Dendritic cell treated with granulocyte-macrophage colony-stimulating factor and Interleukin-4, amounts not matched to agents 40 ng/mL and 50 ng/mL, for 4 days (primary cell): ENCODE measurements around the gene SEMA6D.

Experiments used
- H3K27ac Mint-ChIP-seq: one replicate; pipeline ENCODE4 v1.8.0; 2022; ENCODE audit warnings: mild to moderate bottlenecking, mixed read lengths
- H3K27me3 Mint-ChIP-seq: one replicate; pipeline ENCODE4 v1.8.0; 2022; ENCODE audit warnings: mild to moderate bottlenecking, mixed read lengths
- H3K36me3 Mint-ChIP-seq: one replicate; pipeline ENCODE4 v1.8.0; 2022; ENCODE audit warnings: low read depth, mixed read lengths
- H3K4me1 Mint-ChIP-seq: one replicate; pipeline ENCODE4 v1.8.0; 2022; ENCODE audit warnings: low read depth, mixed read lengths
- H3K4me3 Mint-ChIP-seq: one replicate; pipeline ENCODE4 v1.8.0; 2022; ENCODE audit warnings: mild to moderate bottlenecking, moderate library complexity, mixed read lengths
- H3K9me3 Mint-ChIP-seq: one replicate; pipeline ENCODE4 v1.8.0; 2022; ENCODE audit warnings: mixed read lengths
- intact Hi-C: fragments of 100-400 bp; cut with micrococcal nuclease; formaldehyde crosslinking; loops from one replicate; pipeline ENCODE4 v1.15.0; 2022

The SEMA6D gene

DNA sequence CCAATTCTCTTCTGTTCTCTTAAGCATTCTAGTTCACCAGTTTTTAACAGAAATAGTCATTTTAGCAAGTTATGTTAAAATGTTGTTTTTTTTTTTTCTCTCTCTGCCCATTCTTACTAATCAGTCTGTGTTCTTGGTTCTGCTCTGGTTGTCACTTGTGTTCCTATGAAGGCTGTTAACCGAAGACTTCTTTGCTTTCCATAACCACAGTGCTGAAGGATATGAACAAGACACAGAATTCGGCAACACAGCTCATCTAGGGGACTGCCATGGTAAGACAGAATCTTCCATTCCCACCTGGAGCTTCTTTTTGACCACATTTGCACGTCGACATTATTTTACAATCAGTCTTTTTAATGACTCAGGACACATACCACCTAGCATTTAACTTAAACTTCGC is 49.1 kb downstream of the SEMA6D start:
- intact Hi-C loops: no loop called here
- Mint-ChIP-seq H3K27ac (no peak overlapping the region), H3K4me3 (no peak overlapping the region), H3K4me1 (no peaks in the 10 kb centered on the region), H3K9me3 (peaks cover 9% of the 10 kb centered on the region), H3K36me3 (no peaks in the 10 kb centered on the region), H3K27me3 (no peaks in the 10 kb centered on the region)

- intact Hi-C loops: no loop called here
- H3K27me3 Mint-ChIP-seq: no peaks in the 10 kb centered on the region
Measured at GRCh38 chr15:47767035-47767434, 49.7 kb downstream of the SEMA6D start.

DNA sequence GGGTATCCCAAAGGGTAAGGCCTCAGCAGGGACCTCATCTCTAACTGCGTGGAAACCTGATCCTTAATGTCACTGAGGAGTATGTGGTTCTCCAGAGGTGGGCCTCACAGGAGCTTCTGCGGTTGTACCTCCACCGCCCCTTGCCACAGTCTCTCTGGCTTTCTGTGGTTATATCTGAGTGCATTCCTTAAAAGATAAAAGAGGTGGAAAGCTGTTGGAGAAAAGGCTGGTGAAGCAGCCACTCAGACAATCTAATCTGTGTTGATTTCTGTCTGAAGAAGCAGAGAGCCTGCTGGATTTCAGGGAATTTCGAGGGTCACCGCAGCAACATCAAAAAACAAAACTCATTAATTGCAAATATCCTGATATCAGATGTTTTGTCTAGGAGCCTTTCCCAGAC is 51.4 kb downstream of the SEMA6D start:
- Mint-ChIP-seq H3K9me3 (peaks cover 9% of the 10 kb centered on the region), H3K27ac (no peak overlapping the region), H3K36me3 (no peaks in the 10 kb centered on the region), H3K27me3 (no peaks in the 10 kb centered on the region), H3K4me3 (no peak overlapping the region), H3K4me1 (no peaks in the 10 kb centered on the region)
- intact Hi-C loops: no loop called here

More at GRCh38 chr15:47767035-47767434, 49.7 kb downstream of the SEMA6D start:
- Mint-ChIP-seq H3K36me3 (no peaks in the 10 kb centered on the region), H3K4me3 (no peak overlapping the region), H3K27ac (no peak overlapping the region), H3K4me1 (no peaks in the 10 kb centered on the region), H3K9me3 (peaks cover 9% of the 10 kb centered on the region)

- intact Hi-C loops: no loop called here
- H3K36me3 Mint-ChIP-seq: no peaks in the 10 kb centered on the region
- H3K27me3 Mint-ChIP-seq: no peaks in the 10 kb centered on the region
- no peak overlapping the region for H3K27ac Mint-ChIP-seq
- peaks cover 9% of the 10 kb centered on the region for H3K9me3 Mint-ChIP-seq
- H3K4me1 Mint-ChIP-seq: no peaks in the 10 kb centered on the region
- no peak overlapping the region for H3K4me3 Mint-ChIP-seq
Measured at GRCh38 chr15:47769166-47769565, 51.9 kb downstream of the SEMA6D start.

DNA sequence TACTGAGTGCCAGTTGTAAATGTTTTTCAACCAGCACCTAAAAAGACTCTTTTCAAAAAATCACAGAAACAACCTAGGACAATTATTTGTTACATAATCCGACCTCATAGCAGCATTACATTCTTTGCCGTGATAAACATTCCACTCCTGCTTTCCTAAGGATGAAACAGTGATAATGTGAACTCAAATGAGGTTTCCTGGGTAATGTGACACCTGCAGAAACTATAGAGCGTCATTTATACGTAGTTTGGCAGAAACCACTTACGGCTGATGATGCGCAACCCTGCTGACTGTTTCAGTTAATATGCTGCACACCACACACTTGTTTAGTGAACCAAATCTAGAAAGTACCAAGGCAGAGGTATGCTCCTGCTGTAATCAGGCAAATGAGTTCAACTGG is 55.8 kb downstream of the SEMA6D start:
- Mint-ChIP-seq H3K4me1 (no peaks in the 10 kb centered on the region), H3K27ac (no peak overlapping the region), H3K27me3 (no peaks in the 10 kb centered on the region), H3K4me3 (no peak overlapping the region), H3K9me3 (peaks cover 9% of the 10 kb centered on the region), H3K36me3 (no peaks in the 10 kb centered on the region)
- intact Hi-C loops: no loop called here

GRCh38 chr15:47778263-47778770 is 61.0 kb downstream of the SEMA6D start:
- intact Hi-C loops: no loop called here
- no peaks in the 10 kb centered on the region for H3K36me3 Mint-ChIP-seq
- H3K9me3 Mint-ChIP-seq: no peaks in the 10 kb centered on the region
- no peaks in the 10 kb centered on the region for H3K27me3 Mint-ChIP-seq
- no peak overlapping the region for H3K4me3 Mint-ChIP-seq
- H3K27ac Mint-ChIP-seq: no peak overlapping the region
- no peaks in the 10 kb centered on the region for H3K4me1 Mint-ChIP-seq

DNA sequence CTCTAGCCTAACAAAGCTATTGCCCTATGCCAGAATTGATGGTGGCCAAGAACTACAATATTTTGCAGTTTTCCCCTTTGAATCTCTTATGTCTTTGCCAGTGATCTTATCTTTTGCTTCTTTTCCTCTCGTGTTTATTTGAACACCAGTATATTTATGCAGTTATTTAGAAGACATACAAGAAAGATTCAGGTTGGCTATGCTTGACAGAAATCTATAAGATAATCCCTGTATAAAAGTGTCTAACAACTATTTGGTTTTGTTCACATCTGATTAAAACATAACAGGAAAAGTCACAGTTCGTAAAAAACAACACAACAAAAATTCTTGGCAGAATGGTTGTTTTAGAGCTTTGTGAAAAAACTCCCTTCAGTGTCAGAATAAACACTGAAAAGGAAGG is 63.7 kb downstream of the SEMA6D start:
- Mint-ChIP-seq H3K9me3 (no peaks in the 10 kb centered on the region), H3K27ac (no peak overlapping the region), H3K36me3 (no peaks in the 10 kb centered on the region), H3K27me3 (no peaks in the 10 kb centered on the region), H3K4me3 (no peak overlapping the region), H3K4me1 (no peaks in the 10 kb centered on the region)
- intact Hi-C loops: no loop called here

- intact Hi-C loops: no loop called here
- Mint-ChIP-seq H3K27me3 (no peaks in the 10 kb centered on the region), H3K4me1 (no peaks in the 10 kb centered on the region), H3K27ac (no peak overlapping the region), H3K4me3 (no peak overlapping the region), H3K36me3 (no peaks in the 10 kb centered on the region), H3K9me3 (no peaks in the 10 kb centered on the region)
Measured at GRCh38 chr15:47781527-47781926, 64.2 kb downstream of the SEMA6D start.

- H3K36me3 Mint-ChIP-seq: no peaks in the 10 kb centered on the region
- H3K4me1 Mint-ChIP-seq: no peaks in the 10 kb centered on the region
- intact Hi-C loops: no loop called here
- H3K4me3 Mint-ChIP-seq: no peak overlapping the region
- peaks cover 10% of the 10 kb centered on the region for H3K9me3 Mint-ChIP-seq
- H3K27me3 Mint-ChIP-seq: no peaks in the 10 kb centered on the region
- H3K27ac Mint-ChIP-seq: no peak overlapping the region
Measured at GRCh38 chr15:47784820-47785219, 67.5 kb downstream of the SEMA6D start.

- Mint-ChIP-seq H3K27me3 (no peaks in the 10 kb centered on the region), H3K27ac (no peak overlapping the region), H3K4me3 (no peak overlapping the region), H3K36me3 (no peaks in the 10 kb centered on the region), H3K9me3 (peaks cover 10% of the 10 kb centered on the region), H3K4me1 (no peaks in the 10 kb centered on the region)
- intact Hi-C loops: no loop called here
Measured at GRCh38 chr15:47786371-47786770, 69.1 kb downstream of the SEMA6D start.

DNA sequence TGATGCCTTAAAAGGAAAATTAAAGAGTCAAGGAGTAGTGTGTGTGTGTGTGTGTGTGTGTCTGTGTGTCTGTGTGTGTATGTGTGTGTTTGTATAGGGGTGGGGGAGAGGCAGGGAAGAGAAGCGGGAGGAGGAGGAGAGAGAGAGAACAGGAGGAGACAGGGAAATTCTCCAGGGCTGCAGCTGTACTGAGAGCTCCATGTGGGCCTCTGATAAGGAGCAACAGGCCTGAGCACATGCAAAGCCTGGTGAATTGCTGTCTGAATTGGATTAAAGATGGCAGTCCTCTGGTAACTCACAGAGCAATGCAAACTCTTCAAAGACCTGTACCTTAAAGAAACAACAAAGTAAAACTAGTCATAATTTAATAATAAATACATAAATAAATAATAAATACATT is 70.6 kb downstream of the SEMA6D start:
- H3K4me3 Mint-ChIP-seq: no peak overlapping the region
- H3K9me3 Mint-ChIP-seq: peaks cover 10% of the 10 kb centered on the region

GRCh38 chr15:47788685-47789084 is 71.4 kb downstream of the SEMA6D start:
- H3K36me3 Mint-ChIP-seq: no peaks in the 10 kb centered on the region

More for the DNA sequence above, 70.6 kb downstream of the SEMA6D start:
- H3K27me3 Mint-ChIP-seq: no peaks in the 10 kb centered on the region
- H3K27ac Mint-ChIP-seq: no peak overlapping the region
- no peaks in the 10 kb centered on the region for H3K4me1 Mint-ChIP-seq
- intact Hi-C loops: no loop called here
- H3K36me3 Mint-ChIP-seq: no peaks in the 10 kb centered on the region

DNA sequence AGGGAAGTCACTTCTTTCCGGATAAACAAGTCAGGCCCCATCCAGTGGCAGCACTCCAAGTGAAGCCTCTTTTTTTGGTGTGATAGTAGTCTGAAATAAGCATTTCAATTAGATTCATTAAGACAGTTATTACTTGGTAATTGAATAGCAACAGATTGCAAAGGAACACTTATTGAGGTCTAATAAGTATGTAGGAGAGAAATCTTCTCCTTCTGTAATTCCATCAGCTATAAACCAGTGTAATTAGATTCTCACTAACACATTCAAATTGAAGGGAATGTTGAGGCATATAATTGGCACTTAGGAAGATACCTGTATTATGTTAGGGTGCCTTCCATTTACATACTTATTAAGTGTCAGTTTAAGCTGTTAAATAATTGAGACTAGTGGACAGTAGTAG is 73.9 kb downstream of the SEMA6D start:
- Mint-ChIP-seq H3K9me3 (peaks cover 10% of the 10 kb centered on the region), H3K27ac (no peak overlapping the region), H3K36me3 (no peaks in the 10 kb centered on the region), H3K4me1 (no peaks in the 10 kb centered on the region), H3K27me3 (no peaks in the 10 kb centered on the region), H3K4me3 (no peak overlapping the region)
- intact Hi-C loops: no loop called here

More at GRCh38 chr15:47788685-47789084, 71.4 kb downstream of the SEMA6D start:
- Mint-ChIP-seq H3K9me3 (peaks cover 10% of the 10 kb centered on the region), H3K27me3 (no peaks in the 10 kb centered on the region), H3K4me1 (no peaks in the 10 kb centered on the region), H3K27ac (no peak overlapping the region), H3K4me3 (no peak overlapping the region)
- intact Hi-C loops: no loop called here

DNA sequence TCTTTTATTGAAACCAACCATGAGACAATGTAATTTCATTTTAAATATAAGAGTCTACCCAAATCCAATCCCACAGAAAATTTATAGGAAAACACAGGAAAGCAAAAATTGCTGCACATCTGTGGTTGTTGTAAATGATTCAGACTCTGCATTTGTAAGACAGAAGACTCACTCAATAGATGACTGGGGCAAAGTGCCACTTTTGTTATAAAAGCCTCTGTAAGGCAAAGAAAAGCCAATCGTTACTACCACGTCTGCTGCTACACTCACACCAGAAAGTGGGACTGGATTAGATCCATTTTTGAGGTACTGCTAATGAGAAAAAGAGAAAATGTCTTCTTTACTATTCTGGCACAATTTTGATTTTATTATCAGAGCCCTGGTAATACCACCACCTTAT is 74.9 kb downstream of the SEMA6D start:
- Mint-ChIP-seq H3K36me3 (no peaks in the 10 kb centered on the region), H3K27me3 (no peaks in the 10 kb centered on the region), H3K4me1 (no peaks in the 10 kb centered on the region), H3K4me3 (no peak overlapping the region), H3K27ac (no peak overlapping the region), H3K9me3 (peaks cover 5% of the 10 kb centered on the region)
- intact Hi-C loops: no loop called here

- Mint-ChIP-seq H3K27me3 (no peaks in the 10 kb centered on the region), H3K27ac (no peak overlapping the region), H3K4me1 (no peaks in the 10 kb centered on the region), H3K36me3 (no peaks in the 10 kb centered on the region), H3K4me3 (no peak overlapping the region), H3K9me3 (no peaks in the 10 kb centered on the region)
- intact Hi-C loops: no loop called here
Measured at GRCh38 chr15:47794252-47794914, 77.1 kb downstream of the SEMA6D start.
